ENCODE results near the gene GRIFIN.

GRIFIN gene

DNA sequence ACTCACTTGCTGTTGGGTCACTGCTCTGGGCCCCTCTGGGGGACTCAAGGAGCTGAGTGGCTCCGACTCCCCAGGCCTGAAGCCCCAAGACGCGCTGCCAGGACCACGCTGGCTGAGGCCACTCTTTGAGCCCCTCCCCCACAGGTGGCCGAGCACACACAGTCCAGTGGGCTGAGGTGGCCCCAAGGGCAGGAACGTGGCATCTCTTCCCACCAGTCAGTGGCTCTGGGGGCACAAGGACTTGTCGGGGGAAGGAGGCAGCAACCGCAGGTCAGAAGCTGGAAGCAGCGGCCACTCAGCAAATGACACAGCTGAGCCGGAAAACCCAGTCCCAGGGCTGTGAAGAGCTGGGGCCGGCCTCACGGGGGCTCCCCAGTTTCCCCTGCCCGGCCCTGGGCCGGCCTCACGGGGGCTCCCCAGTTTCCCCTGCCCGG lies 24.1 kb downstream of the GRIFIN start:
- no peak overlapping the region for H2BK120ac ChIP-seq (ENCODE audit: insufficient read depth, low read length, poor library complexity)
- no peaks in the 10 kb centered on the region for H3K79me1 ChIP-seq (ENCODE audit: low read length)
- no peak overlapping the region for H2AFZ ChIP-seq (ENCODE audit: insufficient read depth, low read length, poor library complexity)
- no peak overlapping the region for H3K27ac ChIP-seq (ENCODE audit: low read depth, low read length)
- H2BK12ac ChIP-seq (ENCODE audit: low read length), result no peak overlapping the region
- peak overlapping the region; percentile 35 for H3K4me2 ChIP-seq (ENCODE audit: low read length)
- DNase-seq, result peak in 1 of 2 donors; percentile 25
- H3K9me3 ChIP-seq (ENCODE audit: insufficient read depth, low read depth, low read length), result peaks cover 4% of the 10 kb centered on the region
- no peak overlapping the region for H3K14ac ChIP-seq (ENCODE audit: low read length)
- no peaks in the 10 kb centered on the region for H3K79me2 ChIP-seq (ENCODE audit: control insufficient read depth, insufficient read depth, low read length, poor library complexity)
- H3K23ac ChIP-seq (ENCODE audit: low read length), result no peak overlapping the region
- peaks cover 0 to 8% of the 10 kb centered on the region in 2 experiments for H3K4me1 ChIP-seq (ENCODE audit: control insufficient read depth in 1 of 2, insufficient read depth in 2 of 2, low read length in 2 of 2)
- no peak overlapping the region for H3K9ac ChIP-seq (ENCODE audit: low read length)
- no peak overlapping the region for H3K18ac ChIP-seq (ENCODE audit: low read length)
- no peak overlapping the region for H3K4ac ChIP-seq (ENCODE audit: low read depth, low read length)
- H3K27me3 ChIP-seq (ENCODE audit: insufficient read depth, low read length), result no peaks in the 10 kb centered on the region
- no peak overlapping the region for H2AK5ac ChIP-seq (ENCODE audit: low read length)
- H4K91ac ChIP-seq (ENCODE audit: low read depth, low read length), result no peak overlapping the region
- no CpG with 5 or more reads among the region's 16 CpGs for WGBS (ENCODE audit: extremely low coverage, insufficient coverage, insufficient read length)
- no peaks in the 10 kb centered on the region for H3K36me3 ChIP-seq (ENCODE audit: control insufficient read depth in 1 of 2, insufficient read depth in 2 of 2, low read length in 2 of 2)
- H3K4me3 ChIP-seq (ENCODE audit: low read depth, low read length), result no peak overlapping the region
- H4K8ac ChIP-seq (ENCODE audit: low read depth, low read length), result no peak overlapping the region
- H4K12ac ChIP-seq (ENCODE audit: low read depth, low read length), result no peak overlapping the region
- H2BK5ac ChIP-seq (ENCODE audit: low read depth, low read length, poor library complexity), result no peak overlapping the region

- DNase-seq, result peak; percentile 66 to 82
These were observed 24.8 kb downstream of the GRIFIN start for GRCh38 chr7:2451171-2452073.

DNA sequence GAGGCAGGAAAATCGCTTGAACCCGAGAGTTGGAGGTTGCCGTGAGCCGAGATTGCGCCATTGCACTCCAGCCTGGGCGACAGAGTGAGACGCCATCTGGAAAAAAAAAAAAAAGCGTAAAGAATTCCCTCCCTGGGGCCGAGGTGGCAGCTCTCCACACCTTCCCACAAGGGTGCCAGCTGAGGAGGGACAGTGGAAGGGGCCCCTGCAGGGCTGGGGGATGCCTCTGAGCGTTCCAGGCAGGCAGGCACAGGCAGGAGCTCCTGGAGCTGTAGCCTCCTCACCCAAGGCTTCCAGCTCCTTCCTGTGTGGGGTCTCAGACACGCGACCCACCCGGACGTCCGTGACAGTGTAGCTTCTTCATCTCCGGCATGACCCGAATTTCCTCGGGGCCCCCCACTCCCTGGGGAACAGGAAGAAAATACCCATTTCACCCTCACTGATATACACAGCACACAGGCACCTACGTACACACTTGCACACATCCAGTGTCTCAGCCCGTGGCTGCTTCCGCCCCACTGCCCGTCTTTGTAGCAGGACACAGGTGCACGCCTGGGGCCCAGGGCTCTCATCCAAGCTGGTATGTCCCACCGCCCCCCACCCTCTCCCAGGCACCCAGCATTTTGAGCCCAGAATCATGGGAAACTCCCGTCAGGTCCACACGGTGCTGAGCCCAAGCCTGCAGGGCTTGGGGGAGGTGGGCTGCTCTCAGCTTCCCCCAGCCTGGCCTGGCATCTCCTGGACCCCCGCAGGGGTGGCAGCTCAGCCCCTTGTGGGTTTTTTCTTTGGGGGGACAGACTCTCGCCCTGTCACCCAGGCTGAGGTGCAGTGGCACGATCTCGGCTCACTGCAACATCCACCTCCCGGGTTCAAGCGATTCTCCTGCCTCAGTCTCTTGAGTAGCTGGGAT lies 25.7 kb downstream of the GRIFIN start:
- Histone ChIP-seq H3K4ac (ENCODE audit: low read depth, low read length) (no peak overlapping the region), H2BK5ac (ENCODE audit: low read depth, low read length, poor library complexity) (no peak overlapping the region), H3K27ac (ENCODE audit: low read depth, low read length) (no peak overlapping the region), H4K8ac (ENCODE audit: low read depth, low read length) (no peak overlapping the region), H2BK12ac (ENCODE audit: low read length) (no peak overlapping the region), H3K23ac (ENCODE audit: low read length) (no peak overlapping the region), H3K9me3 (ENCODE audit: insufficient read depth, low read depth, low read length) (peaks cover 4% of the 10 kb centered on the region), H3K4me1 (ENCODE audit: control insufficient read depth in 1 of 2, insufficient read depth in 2 of 2, low read length in 2 of 2) (peaks cover 4 to 10% of the 10 kb centered on the region in 2 experiments), H3K4me2 (ENCODE audit: low read length) (no peak overlapping the region), H3K27me3 (ENCODE audit: insufficient read depth, low read length) (no peaks in the 10 kb centered on the region), H3K9ac (ENCODE audit: low read length) (no peak overlapping the region), H3K79me2 (ENCODE audit: control insufficient read depth, insufficient read depth, low read length, poor library complexity) (no peaks in the 10 kb centered on the region), H3K4me3 (ENCODE audit: low read depth, low read length) (no peak overlapping the region), H3K14ac (ENCODE audit: low read length) (no peak overlapping the region), H3K18ac (ENCODE audit: low read length) (no peak overlapping the region), H4K91ac (ENCODE audit: low read depth, low read length) (no peak overlapping the region), H3K36me3 (ENCODE audit: control insufficient read depth in 1 of 2, insufficient read depth in 2 of 2, low read length in 2 of 2) (peaks cover 0 to 2% of the 10 kb centered on the region in 2 experiments), H2AK5ac (ENCODE audit: low read length) (no peak overlapping the region), H2BK120ac (ENCODE audit: insufficient read depth, low read length, poor library complexity) (no peak overlapping the region), H4K12ac (ENCODE audit: low read depth, low read length) (no peak overlapping the region), H2AFZ (ENCODE audit: insufficient read depth, low read length, poor library complexity) (no peak overlapping the region), H3K79me1 (ENCODE audit: low read length) (no peaks in the 10 kb centered on the region)
- WGBS (ENCODE audit: extremely low coverage, insufficient coverage, insufficient read length), result no CpG with 5 or more reads among the region's 32 CpGs
- no peak for DNase-seq

More at GRCh38 chr7:2451171-2452073, 24.8 kb downstream of the GRIFIN start:
- WGBS (ENCODE audit: extremely low coverage, insufficient coverage, insufficient read length), result no CpG with 5 or more reads among the region's 34 CpGs
- Histone ChIP-seq H3K4me3 (ENCODE audit: low read depth, low read length) (no peak overlapping the region), H2AFZ (ENCODE audit: insufficient read depth, low read length, poor library complexity) (peak overlapping the region; percentile 17), H4K8ac (ENCODE audit: low read depth, low read length) (no peak overlapping the region), H2AK5ac (ENCODE audit: low read length) (no peak overlapping the region), H3K23ac (ENCODE audit: low read length) (no peak overlapping the region), H2BK120ac (ENCODE audit: insufficient read depth, low read length, poor library complexity) (no peak overlapping the region), H4K91ac (ENCODE audit: low read depth, low read length) (peak overlapping the region; percentile 29), H3K14ac (ENCODE audit: low read length) (no peak overlapping the region), H3K4me1 (ENCODE audit: control insufficient read depth in 1 of 2, insufficient read depth in 2 of 2, low read length in 2 of 2) (peaks cover under 1 to 9% of the 10 kb centered on the region in 2 experiments), H3K4ac (ENCODE audit: low read depth, low read length) (no peak overlapping the region), H3K4me2 (ENCODE audit: low read length) (peak overlapping the region; percentile 35), H3K79me2 (ENCODE audit: control insufficient read depth, insufficient read depth, low read length, poor library complexity) (no peaks in the 10 kb centered on the region), H3K18ac (ENCODE audit: low read length) (no peak overlapping the region), H3K27me3 (ENCODE audit: insufficient read depth, low read length) (no peaks in the 10 kb centered on the region), H3K9ac (ENCODE audit: low read length) (no peak overlapping the region), H3K9me3 (ENCODE audit: insufficient read depth, low read depth, low read length) (peaks cover 4% of the 10 kb centered on the region), H3K36me3 (ENCODE audit: control insufficient read depth in 1 of 2, insufficient read depth in 2 of 2, low read length in 2 of 2) (no peaks in the 10 kb centered on the region), H2BK12ac (ENCODE audit: low read length) (no peak overlapping the region), H2BK5ac (ENCODE audit: low read depth, low read length, poor library complexity) (no peak overlapping the region), H4K12ac (ENCODE audit: low read depth, low read length) (peak overlapping the region; percentile 8), H3K27ac (ENCODE audit: low read depth, low read length) (no peak overlapping the region), H3K79me1 (ENCODE audit: low read length) (no peaks in the 10 kb centered on the region)

DNA sequence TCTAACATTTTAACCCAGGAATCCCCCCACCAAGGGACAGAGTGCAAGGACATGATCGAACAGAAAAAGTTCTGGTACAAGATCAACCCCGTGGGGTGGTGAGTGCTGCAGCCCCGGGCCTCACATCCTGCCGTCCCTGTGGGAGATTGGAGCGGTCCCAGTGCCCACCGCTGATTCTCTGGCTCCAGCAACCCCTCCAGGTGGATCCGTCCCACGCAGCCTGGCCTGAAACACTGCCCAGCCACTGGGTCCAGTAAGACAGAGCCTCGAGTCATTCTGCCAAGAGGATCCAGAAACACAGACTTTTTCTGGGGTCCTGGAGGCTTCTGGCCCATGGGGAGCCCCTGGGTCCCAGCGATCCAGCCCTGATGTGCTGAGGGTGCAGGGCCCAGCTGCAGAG lies 29.5 kb downstream of the GRIFIN start:
- Histone ChIP-seq H3K9ac (ENCODE audit: low read length) (no peak overlapping the region), H3K4me1 (ENCODE audit: control insufficient read depth in 1 of 2, insufficient read depth in 2 of 2, low read length in 2 of 2) (peaks cover 4 to 9% of the 10 kb centered on the region in 2 experiments), H2AK5ac (ENCODE audit: low read length) (no peak overlapping the region), H3K27me3 (ENCODE audit: insufficient read depth, low read length) (no peaks in the 10 kb centered on the region), H3K79me1 (ENCODE audit: low read length) (no peaks in the 10 kb centered on the region), H3K9me3 (ENCODE audit: insufficient read depth, low read depth, low read length) (peaks cover 4% of the 10 kb centered on the region), H2AFZ (ENCODE audit: insufficient read depth, low read length, poor library complexity) (no peak overlapping the region), H3K4ac (ENCODE audit: low read depth, low read length) (no peak overlapping the region), H4K12ac (ENCODE audit: low read depth, low read length) (no peak overlapping the region), H3K23ac (ENCODE audit: low read length) (no peak overlapping the region), H3K27ac (ENCODE audit: low read depth, low read length) (no peak overlapping the region), H4K91ac (ENCODE audit: low read depth, low read length) (no peak overlapping the region), H3K4me2 (ENCODE audit: low read length) (no peak overlapping the region), H3K79me2 (ENCODE audit: control insufficient read depth, insufficient read depth, low read length, poor library complexity) (no peaks in the 10 kb centered on the region), H2BK12ac (ENCODE audit: low read length) (no peak overlapping the region), H3K14ac (ENCODE audit: low read length) (no peak overlapping the region), H4K8ac (ENCODE audit: low read depth, low read length) (no peak overlapping the region), H3K18ac (ENCODE audit: low read length) (no peak overlapping the region), H2BK120ac (ENCODE audit: insufficient read depth, low read length, poor library complexity) (no peak overlapping the region), H3K36me3 (ENCODE audit: control insufficient read depth in 1 of 2, insufficient read depth in 2 of 2, low read length in 2 of 2) (peaks cover 2% of the 10 kb centered on the region in 2 experiments), H3K4me3 (ENCODE audit: low read depth, low read length) (peak overlapping the region; percentile 52), H2BK5ac (ENCODE audit: low read depth, low read length, poor library complexity) (no peak overlapping the region)
- DNase-seq, result no peak
- WGBS (ENCODE audit: extremely low coverage, insufficient coverage, insufficient read length), result no CpG with 5 or more reads among the region's 10 CpGs

Data from trophoblast cell (in vitro differentiated cells and primary cell).